Measurements from ENCODE around the gene NLRC3. TPM values are rescaled to one million over a fixed set of nuclear protein-coding genes. Genes with fewer than 3 reads are reported as not detected.

NLRC3 gene
- total RNA-seq, 1 donor from 2014 or later: 0.12 TPM

GRCh38 chr16:3564130-3564888, 12.9 kb downstream of the NLRC3 start:
- no peak for DNase-seq (ENCODE audit: low spot score)
- Mint-ChIP-seq H3K27me3 (ENCODE audit: low read depth) (no peaks in the 10 kb centered on the region), H3K36me3 (ENCODE audit: low read depth) (no peaks in the 10 kb centered on the region), H3K4me3 (ENCODE audit: unreplicated experiment) (no peak overlapping the region), H3K27ac (ENCODE audit: unreplicated experiment) (no peak overlapping the region), H3K4me1 (ENCODE audit: low read depth) (no peaks in the 10 kb centered on the region), H3K9me3 (ENCODE audit: low read depth) (no peaks in the 10 kb centered on the region)
- no peak for TF ChIP-seq CTCF (IDR thresholded peaks at IDR 0.05)

- Mint-ChIP-seq H3K9me3 (ENCODE audit: low read depth) (no peaks in the 10 kb centered on the region), H3K36me3 (ENCODE audit: low read depth) (no peaks in the 10 kb centered on the region), H3K4me3 (ENCODE audit: unreplicated experiment) (no peak overlapping the region), H3K27ac (ENCODE audit: unreplicated experiment) (no peak overlapping the region), H3K4me1 (ENCODE audit: low read depth) (no peaks in the 10 kb centered on the region), H3K27me3 (ENCODE audit: low read depth) (no peaks in the 10 kb centered on the region)
- no peak for DNase-seq (ENCODE audit: low spot score)
- TF ChIP-seq CTCF (IDR thresholded peaks at IDR 0.05): no peak
Measured at GRCh38 chr16:3562914-3563480, 14.2 kb downstream of the NLRC3 start.

GRCh38 chr16:3561626-3562025, 15.6 kb downstream of the NLRC3 start:
- Mint-ChIP-seq H3K9me3 (ENCODE audit: low read depth) (no peaks in the 10 kb centered on the region), H3K4me3 (ENCODE audit: unreplicated experiment) (no peak overlapping the region), H3K4me1 (ENCODE audit: low read depth) (no peaks in the 10 kb centered on the region), H3K27ac (ENCODE audit: unreplicated experiment) (no peak overlapping the region), H3K27me3 (ENCODE audit: low read depth) (no peaks in the 10 kb centered on the region), H3K36me3 (ENCODE audit: low read depth) (no peaks in the 10 kb centered on the region)
- no peak for DNase-seq (ENCODE audit: low spot score)
- TF ChIP-seq CTCF (IDR thresholded peaks at IDR 0.05): no peak

- Mint-ChIP-seq H3K4me1 (ENCODE audit: low read depth) (no peaks in the 10 kb centered on the region), H3K27me3 (ENCODE audit: low read depth) (no peaks in the 10 kb centered on the region), H3K27ac (ENCODE audit: unreplicated experiment) (no peak overlapping the region), H3K4me3 (ENCODE audit: unreplicated experiment) (no peak overlapping the region), H3K9me3 (ENCODE audit: low read depth) (peaks cover 4% of the 10 kb centered on the region), H3K36me3 (ENCODE audit: low read depth) (no peaks in the 10 kb centered on the region)
- no peak for TF ChIP-seq CTCF (IDR thresholded peaks at IDR 0.05)
- DNase-seq (ENCODE audit: low spot score): no peak
Measured at GRCh38 chr16:3554351-3554928, 22.8 kb downstream of the NLRC3 start.

- TF ChIP-seq CTCF (IDR thresholded peaks at IDR 0.05): no peak
- H3K27ac Mint-ChIP-seq (ENCODE audit: unreplicated experiment): peak overlapping the region; percentile 3
- H3K36me3 Mint-ChIP-seq (ENCODE audit: low read depth): no peaks in the 10 kb centered on the region
- H3K9me3 Mint-ChIP-seq (ENCODE audit: low read depth): peaks cover 4% of the 10 kb centered on the region
- peak; percentile 8 for DNase-seq (ENCODE audit: low spot score)
- H3K4me1 Mint-ChIP-seq (ENCODE audit: low read depth): no peaks in the 10 kb centered on the region
- H3K4me3 Mint-ChIP-seq (ENCODE audit: unreplicated experiment): no peak overlapping the region
- no peaks in the 10 kb centered on the region for H3K27me3 Mint-ChIP-seq (ENCODE audit: low read depth)
Measured at GRCh38 chr16:3553138-3553923, 23.9 kb downstream of the NLRC3 start.
